Activated CD8-positive, alpha-beta memory T cell treated with anti-CD3 and anti-CD28 coated beads, Interleukin-2, amount 50 U/mL, for 1 hour (primary cell): ENCODE results near the gene ERFL.

Source experiments
- DNase-seq: peaks from one replicate; pipeline ENCODE4 v3.0.0-alpha.2; 2020; ENCODE audit errors: extremely low read depth

ERFL gene

DNA sequence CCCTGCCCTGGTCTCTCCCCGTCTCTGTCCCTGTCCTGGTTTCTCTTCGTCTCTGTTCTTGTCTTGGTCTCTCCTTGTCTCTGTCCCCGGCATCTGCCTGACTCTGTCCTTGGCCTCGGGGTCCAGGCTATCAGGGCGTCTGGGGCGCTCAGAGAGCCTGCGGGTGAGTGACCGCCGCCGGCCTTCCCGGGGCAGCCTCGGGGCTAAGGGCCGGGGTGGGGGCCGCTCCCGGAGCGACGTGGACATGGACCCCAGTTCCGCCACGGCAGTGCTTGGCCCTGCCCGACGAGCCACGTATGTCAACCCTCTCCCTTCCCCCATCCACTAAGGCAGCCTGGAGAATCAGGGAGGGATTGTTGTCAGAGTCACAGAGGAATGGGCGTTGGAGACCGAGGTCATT lies 30.4 kb downstream of the ERFL start:
- no peak for DNase-seq

DNA sequence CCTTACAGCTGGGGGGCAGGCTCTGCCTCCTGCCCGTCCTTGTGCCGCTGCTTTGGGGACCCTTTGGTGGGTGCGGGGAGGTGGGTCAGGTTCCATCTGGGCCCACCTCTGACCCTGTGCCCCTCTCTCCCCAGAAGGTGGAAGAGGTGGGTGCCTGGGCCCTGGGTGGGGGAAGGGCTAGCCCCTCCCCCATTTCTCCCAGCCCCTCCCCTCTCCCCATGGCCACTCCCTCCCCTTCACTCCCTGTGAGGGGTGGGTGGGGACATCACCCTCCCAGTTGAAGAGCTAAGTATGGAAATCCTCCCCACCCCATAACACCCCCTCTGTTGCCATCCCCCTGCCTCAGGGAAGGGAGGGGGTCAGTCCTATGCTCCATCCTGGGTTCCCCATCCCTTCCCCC lies 31.1 kb downstream of the ERFL start:
- no peak for DNase-seq

DNA sequence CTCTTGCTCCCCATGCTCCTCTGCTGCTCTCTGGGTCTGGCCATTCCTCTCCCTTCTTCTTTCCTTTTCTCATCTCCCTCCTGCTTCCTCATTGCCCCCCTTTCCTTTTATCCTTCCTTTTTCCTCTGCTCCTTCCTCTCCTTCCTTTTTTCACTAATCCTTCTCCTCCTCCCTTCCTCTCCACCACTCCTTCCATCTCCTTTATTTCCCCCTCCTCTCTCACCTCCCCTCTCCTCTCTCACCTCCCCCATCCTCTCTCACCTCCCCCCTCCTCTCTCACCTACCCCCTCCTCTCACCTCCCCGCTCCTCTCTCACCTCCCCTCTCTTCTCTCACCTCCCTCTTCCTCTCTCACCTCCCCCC lies 31.7 kb downstream of the ERFL start:
- DNase-seq: no peak

DNA sequence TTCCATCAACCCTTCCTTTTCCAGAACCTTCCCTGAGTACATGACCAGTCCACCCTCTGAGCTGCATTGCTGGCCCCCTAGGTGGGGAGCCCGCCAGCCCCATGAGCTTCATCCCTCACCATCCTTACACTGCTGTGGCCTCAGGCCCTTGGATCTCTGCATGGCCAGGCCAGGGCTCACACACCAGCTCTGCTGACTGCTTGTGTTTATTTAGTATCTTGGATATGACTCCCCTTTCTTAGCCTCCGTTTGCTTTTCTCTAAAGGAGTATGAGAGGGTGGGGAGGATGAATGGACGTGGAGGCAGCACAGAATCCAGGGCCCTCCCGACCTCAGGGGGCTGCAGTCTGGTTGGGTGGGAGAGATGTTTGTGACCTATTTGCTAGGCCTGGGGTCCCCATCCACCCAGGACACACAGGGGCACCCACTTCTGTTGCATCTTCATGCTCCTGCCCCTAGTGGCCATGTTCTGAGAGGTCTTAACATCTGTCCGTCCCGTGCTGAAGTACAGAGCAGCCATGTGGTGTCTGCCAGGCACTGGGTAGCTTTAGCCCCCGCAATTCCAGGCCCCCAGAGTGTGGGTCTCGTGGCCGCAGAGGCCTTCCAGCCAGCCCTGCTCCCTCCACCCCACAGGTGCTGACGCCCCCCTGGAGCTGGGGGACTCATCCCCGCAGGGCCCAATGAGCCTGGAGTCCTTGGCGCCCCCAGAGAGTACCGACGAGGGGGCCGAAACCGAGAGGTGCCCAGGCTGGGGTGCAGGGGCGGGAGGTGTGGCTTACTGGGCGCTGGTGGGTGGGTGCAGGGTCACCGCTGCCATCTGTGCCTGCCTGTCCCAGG lies 32.3 kb downstream of the ERFL start:
- DNase-seq: no peak

DNA sequence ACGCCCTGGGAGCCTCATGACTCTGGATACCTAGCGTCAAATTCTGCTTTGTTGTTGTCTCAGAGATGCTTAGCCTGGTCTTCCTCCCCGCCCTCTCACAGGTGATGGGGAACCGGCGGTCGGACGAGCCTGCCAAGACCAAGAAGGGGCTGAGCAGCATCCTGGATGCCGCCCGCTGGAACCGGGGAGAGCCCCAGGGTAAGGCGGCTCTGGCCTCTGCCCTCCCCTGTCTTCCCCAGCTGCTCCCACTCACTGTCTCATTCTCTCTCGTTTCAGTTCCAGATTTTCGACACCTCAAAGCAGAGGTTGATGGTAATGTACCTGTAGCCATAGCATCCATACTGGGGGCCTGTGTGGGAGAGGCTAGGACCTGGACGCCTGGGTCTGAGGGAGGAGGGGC lies 33.9 kb downstream of the ERFL start:
- DNase-seq: no peak

DNA sequence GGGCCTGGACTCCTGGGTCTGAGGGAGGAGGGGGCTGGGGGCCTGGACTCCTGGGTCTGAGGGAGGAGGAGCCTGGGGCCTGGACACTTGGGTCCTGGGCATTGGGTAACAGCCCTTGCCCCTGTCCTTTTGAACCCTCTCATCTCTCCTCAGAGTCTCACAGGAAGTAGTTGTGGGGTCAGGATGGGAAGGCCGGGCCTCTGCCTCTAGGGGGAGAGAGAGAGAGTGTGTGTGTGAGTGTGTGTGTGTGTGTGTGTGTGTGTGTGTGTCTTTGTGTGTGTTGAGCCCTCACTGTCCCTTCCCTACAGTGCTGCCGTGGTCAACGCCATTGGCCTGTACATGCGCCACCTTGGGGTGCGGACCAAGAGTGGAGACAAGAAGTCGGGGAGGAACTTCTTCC lies 34.4 kb downstream of the ERFL start:
- DNase-seq: no peak

DNA sequence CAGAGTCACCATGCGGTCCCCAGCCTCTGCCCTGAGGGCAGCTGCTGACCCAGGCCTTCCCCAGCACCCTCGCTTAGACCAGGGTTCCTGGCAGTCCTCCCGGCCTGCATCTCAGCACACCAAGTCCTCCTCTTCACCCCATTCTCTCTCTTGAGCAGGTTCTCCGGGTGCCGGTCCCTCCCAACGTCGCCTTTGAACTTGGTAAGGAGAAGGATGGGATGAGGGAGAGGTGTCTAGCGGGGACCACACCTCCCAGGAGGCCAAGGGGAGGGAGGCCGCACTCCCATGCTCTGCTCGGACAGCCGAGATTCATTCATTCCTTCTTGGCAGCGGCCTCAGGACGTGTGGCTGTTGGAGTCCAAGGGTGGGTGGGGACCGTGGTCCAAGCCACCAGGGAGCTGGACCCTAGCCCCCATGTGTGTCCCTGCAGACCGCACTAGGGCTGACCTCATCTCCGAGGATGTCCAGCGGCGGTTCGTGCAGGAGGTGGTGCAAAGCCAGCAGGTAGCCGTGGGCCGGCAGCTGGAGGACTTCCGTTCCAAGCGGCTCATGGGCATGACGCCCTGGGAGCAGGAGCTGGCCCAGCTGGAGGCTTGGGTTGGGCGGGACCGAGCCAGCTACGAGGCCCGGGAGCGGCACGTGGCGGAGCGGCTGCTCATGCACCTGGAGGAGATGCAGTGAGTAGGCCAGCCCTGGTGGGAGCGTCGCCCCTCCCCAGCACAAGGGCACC lies 35.9 kb downstream of the ERFL start:
- DNase-seq: no peak

DNA sequence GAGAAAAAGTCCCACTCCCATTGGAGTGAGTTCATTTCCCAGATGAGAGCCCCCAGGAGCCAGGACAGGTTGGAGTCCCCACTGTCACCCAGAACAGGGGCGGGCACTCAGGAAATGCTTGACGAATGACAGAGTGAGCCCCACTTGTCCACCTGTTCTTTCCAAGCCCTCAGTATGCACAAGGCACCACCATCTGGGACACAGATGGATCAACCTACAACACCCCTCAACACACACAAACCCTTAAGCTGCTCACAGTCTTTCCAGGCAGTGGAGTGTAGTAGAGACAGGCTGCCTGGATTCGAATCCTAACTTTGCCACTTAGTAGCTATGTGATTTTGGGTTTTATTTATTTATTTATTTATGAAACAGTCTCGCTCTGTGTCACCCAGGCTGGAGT lies 37.3 kb downstream of the ERFL start:
- DNase-seq: no peak

DNA sequence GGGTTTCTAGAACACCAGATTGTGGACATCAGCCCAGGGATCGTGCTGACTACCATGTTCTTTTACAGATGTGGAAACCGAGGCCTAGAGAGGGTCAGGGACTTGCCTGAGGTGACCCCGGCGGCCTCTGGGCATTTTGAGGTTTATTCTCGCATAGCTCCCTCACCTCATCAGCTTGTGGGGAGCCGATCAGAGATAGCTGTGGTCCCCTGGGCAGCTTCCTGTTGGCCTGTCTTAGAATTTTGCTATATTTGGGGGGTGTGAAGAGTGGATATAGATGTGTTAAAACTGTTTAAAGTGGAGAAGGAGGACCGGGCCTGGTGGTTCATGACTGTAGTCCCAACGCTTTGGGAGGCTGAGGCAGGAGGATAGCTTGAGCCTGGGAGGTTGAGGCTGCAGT lies 38.4 kb downstream of the ERFL start:
- DNase-seq: no peak

DNA sequence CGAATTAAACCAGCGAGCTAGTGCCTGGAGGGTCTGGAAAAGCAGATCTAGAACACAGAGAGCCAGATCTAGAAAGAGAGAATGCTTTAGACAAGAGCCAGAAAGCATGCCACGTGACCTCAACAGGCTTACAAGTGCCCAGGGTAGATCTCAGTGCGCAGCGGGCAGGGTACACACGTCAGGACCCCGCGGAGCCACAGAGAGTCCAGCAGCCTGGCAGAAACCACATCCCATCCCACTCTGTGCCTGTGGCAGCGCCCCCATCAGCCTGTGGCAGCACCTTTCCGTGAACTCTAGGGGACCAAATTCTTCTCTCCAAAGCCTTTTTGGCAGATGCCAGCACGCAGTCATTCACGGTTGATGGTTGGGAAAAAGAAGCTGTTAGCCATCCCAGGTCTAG lies 39.3 kb downstream of the ERFL start:
- no peak for DNase-seq

DNA sequence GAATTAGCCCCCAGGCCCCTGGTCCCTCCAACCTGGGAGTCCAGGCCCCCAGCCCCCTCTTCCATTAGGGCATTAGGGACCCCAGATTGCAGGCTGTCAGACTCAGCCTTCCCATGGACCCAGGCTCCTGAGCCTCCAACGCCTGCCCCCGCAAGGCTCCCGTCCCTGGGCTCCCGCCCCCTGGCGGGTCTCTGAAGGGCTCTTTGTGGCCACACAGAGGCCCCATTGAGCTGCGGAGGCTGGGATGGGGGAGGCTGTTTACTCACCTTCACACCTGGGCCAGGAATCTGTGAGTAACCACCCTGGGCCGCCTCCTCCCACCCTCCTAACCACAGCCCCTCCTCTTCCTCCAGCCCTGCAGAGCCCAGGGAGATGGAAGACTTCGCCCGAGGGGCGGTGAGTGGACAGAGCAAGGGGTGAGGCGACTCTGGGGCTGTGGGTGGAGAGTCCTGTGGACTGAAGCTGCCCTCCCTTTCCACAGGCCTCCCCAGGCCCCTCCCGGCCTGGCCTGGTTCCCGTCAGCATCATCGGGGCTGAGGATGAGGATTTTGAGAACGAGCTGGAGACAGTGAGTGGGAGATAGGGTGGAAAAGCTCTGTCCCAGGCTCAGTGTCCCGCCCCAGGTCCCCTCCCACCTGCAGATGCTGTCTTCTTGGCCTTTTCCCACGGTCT lies 40.4 kb downstream of the ERFL start:
- DNase-seq: peak; percentile 91

DNA sequence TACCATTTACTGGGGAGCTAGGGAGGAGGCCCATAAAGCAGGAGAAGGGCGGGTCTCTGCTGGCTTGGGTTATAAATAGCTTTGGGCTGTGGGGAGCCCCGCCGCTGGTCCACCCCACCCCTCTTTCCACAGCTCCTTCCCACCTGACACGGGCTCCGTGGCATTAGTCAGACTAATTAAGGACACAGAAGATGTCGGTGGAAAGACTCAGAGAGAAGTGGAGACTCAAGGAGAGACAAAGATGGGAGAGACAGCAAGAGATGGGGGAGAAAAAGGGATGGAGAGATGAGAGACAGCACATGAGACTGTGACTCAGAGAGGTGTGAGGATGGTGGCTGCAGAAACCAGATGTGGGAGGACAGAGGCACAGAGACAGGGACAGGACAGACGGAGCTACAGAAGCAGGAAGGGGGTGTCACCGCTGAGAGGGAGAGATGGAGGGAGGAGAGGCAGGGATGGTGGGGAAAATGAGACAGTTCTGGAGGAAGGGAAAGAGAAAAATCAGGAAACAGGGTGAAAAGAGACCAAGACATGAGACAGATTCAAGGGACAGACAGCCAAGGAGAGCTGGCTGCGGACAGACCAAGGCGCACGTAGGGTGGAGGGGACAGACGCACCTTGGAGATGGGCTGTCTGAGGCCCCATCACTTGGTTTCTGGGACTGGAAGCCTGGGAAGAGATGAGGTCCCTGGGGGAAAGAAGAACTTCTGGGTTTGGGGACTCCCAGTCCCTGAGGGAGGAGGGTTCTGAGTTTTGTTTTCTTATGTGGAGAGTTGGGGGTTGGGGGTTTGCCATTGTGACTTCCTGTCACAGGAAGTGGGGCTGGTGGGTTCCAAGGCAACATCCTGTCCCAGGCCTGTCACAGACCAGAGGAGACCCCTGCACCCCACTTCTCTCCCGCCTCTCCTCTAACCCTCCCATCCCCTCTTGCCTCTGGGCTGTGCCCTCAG lies 41.2 kb downstream of the ERFL start:
- DNase-seq: peak; percentile 64

DNA sequence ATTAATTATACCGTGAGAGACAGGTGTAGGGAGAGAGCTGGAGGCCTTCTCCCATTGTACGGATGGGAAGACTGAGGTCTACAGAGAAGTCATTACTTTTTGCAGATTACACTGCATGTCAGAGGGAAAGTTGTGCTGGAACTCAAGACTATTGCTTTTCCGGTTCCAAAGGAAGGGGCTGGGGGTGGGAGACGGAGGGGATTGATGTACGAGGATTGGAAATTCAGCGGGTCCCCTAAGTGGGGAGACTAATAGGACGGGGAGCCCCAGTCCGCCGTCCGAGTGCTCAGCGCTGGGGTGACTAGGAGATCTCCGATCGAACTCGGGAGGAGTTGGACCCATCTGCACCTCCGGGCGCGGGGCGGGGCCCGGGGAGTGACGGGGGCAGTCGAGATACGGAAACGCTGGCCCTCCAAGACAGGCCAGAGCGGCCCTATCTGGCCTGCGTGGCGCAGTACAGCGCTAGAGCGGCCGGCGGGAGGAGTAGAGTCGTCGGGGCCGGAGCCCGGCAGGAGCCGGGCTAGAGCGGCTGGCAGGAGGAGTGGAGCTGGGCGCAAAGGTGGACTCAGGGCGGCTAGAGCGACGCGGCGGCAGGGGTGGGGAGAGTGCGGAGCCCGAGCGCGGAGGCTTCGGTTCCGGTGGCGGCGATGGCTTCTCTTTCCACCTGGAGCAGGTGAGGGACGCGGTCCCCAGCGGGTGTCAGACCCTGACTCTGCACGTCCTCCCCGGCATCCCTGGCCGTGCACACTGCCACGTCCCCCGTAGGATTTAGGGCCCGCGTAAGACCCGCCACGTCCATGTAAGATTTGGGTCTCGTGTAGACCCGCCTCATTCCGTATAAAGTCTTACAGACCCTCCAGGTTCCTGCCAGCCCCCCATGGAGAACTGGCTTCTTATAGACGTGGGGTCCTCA lies 44.2 kb downstream of the ERFL start:
- DNase-seq: peak; percentile 78

DNA sequence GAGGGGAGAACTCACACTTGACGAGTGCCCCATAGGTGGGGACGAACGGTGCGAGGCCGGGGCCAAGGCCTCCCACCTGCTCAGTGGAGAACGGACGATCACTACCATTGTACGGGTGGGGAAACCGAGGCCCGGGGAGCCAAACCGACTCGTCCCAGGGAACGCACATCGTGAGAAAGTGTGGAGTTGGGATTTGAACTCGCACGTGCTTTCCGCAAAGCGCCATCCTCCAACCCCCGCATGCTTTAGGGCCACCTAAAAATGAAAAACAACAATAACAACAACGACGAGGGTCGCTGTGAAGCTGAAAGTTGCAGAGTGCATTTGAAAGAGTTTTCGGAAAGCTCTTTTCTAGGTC lies 44.8 kb downstream of the ERFL start:
- DNase-seq: no peak

DNA sequence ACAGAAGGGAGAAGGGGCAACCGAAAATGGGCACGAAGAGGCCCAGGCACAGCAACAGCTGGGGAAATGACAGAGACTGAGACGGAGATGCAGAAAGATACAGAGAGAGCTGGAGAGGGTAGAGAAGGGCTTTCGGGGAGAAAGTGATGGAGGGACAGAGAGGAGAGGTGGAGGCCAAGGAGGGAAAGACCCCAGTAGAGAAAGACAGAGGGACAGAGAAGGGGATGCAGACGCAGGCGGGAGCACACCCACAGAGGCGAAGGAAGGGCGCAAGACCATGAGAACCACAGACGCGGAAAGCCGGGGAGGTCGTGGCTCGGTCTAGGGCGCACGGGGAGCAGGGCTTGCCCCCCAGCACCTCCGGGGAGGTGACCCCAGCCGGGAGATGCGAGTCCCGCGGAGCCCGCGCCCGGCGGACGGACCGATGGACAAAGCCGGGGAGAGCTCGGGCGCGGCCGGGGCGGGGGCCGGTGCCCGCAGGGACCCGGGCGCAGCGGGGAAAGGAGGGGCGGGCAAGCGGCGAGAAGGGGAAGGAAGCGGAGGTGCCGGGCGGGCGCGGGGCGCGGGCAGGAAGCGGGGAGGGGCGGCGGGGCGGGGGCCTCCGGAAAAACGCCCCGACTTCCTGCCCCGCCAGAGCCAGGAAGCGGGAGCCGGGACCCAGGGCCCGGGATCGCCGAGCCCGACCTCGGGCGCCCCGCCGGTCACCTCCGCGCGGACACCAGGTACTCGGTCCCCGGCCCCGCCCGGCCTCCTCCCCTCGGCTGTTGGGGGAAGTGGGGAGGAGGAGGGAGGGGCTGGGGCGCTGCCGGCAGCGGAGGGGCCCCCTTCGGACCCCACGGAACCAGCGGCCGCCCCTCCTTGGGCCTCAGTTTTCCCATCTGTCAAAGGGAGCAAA lies 45.4 kb downstream of the ERFL start, which contains the start of gene ARHGEF1:
ARHGEF1 (plus strand) TSS at position 617 of the 895 bp plus-strand sequence. CDS start 4,899 bp downstream, outside the sequence.
- no peak for DNase-seq

DNA sequence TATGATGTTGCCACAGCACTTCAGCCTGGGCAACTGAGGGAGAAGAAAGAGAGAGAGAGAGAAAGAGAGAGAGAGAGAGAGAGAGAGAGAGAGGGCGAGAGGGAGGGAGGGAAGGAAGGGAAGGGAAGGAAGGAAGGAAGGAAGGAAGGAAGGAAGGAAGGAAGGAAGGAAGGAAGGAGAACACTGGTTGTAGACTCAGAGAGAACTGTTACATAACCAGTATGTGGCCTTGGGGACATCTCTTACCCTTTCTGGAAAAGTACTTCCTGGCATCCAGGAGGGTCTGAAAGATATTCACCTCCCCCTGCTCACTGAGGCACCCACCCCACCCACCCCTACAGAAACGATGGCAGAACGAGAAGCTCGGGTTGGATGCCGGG lies 47.9 kb downstream of the ERFL start:
- no peak for DNase-seq

DNA sequence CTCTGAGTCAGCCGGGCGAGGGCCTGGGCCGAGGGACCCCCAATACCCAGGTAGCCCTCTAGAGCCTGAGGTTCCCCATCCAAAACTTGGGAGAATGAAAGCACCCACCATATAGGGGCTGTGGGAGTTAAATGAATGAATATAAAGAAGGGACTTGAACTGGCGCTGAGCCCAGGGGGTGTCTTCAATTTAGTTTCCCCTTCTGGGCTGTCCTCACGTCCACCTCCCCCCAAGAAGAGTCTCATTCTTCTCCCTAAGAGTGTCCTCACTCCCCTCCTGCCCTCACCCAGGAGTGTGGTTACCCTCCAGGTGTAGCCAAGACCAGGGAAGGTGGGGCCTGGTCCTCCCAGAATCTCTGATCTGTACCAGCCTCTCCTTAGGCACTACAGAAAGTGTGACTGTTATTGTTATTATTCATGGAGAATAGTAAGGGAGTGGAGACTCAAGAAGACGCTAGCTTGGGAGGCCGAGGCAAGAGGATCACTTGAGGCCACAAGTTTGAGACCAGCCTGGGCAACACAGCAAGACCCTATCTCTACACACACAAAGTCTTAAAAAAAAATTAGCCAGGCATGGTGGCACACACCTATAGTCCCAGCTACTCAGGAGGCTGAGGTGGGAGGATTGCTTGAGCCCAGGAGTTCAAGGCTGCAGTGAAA lies 48.5 kb downstream of the ERFL start:
- DNase-seq: no peak

DNA sequence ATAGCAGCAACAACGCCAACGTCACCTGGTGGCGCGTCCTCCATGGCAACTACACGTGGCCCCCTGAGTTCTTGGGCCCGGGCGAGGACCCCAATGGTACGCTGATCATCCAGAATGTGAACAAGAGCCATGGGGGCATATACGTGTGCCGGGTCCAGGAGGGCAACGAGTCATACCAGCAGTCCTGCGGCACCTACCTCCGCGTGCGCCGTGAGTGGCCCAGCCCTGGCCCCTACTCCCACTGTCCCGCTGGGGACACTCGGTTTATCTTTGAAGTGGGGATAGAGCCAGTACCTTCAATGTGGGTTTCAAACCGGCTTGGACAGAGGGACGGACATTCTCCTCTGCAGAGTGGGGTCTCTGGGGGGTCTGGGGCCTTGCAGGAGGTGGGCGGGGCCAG lies 49.2 kb downstream of the ERFL start:
- no peak for DNase-seq
